HUES48 (cell line): Measurements from ENCODE around the gene E2F3.
"Not testable (repeated sequence)": the region's sequence is repeated elsewhere in the genome, so short reads cannot be mapped to it uniquely, and the experiment has no call there.

Experiments
- H3K27ac ChIP-seq: one replicate; pipeline ENCODE4 v1.7.0; 2013; ENCODE audit warnings: low read depth, low read length, inconsistent platforms
- H3K27me3 ChIP-seq: 2 replicates; pipeline ENCODE4 v1.6.1; 2013; ENCODE audit warnings: mild to moderate bottlenecking, low read length; ENCODE audit not compliant: control insufficient read depth, insufficient read depth
- H3K36me3 ChIP-seq: 2 replicates; pipeline ENCODE4 v1.6.1; 2013; ENCODE audit warnings: low read length; ENCODE audit not compliant: control insufficient read depth, insufficient read depth
- H3K4me1 ChIP-seq: 2 replicates; pipeline ENCODE4 v1.6.1; 2013; ENCODE audit warnings: mild to moderate bottlenecking, low read length; ENCODE audit not compliant: control insufficient read depth, insufficient read depth
- H3K4me3 ChIP-seq: 2 replicates; pipeline ENCODE4 v1.5.1; 2013; ENCODE audit warnings: mild to moderate bottlenecking, low read depth, low read length
- H3K9ac ChIP-seq: 2 replicates; pipeline ENCODE4 v1.6.1; 2013; ENCODE audit warnings: mild to moderate bottlenecking, low read depth, low read length, moderate library complexity
- H3K9me3 ChIP-seq: 2 replicates; pipeline ENCODE4 v1.6.1; 2013; ENCODE audit warnings: low read length; ENCODE audit not compliant: control insufficient read depth, insufficient read depth

Gene E2F3

DNA sequence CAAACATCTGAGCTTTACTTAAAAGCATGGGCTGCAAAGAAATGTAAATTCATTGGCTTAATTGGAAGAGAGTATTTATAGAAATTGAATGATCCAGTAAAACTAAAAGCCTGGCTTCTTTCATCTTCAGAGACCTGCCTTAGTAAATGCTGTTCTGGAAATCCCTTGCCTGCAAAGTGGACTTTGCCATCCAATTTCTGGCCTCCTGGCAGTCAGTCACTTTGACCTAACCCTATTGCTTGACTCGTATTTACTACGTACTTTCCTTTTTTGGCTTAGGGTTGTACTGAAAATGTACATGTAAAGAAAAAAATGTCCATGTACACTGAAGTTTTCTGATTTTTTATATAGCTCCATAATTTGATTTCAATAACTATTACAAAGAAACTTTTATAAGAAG lies 47.1 kb downstream of the E2F3 start:
- H3K4me3 ChIP-seq = no peak overlapping the region
- no peaks in the 10 kb centered on the region for H3K27me3 ChIP-seq
- H3K27ac ChIP-seq = no peak overlapping the region
- H3K36me3 ChIP-seq = peaks cover 8% of the 10 kb centered on the region
- no peak overlapping the region for H3K9ac ChIP-seq
- peaks cover 27% of the 10 kb centered on the region for H3K4me1 ChIP-seq
- no peaks in the 10 kb centered on the region for H3K9me3 ChIP-seq

- Histone ChIP-seq H3K4me3 (no peak overlapping the region), H3K4me1 (peaks cover 6% of the 10 kb centered on the region; the same call in 1 of the 2 replicates), H3K36me3 (no peaks in the 10 kb centered on the region; the same call in 1 of the 2 replicates), H3K9ac (no peak overlapping the region), H3K27ac (no peak overlapping the region), H3K27me3 (no peaks in the 10 kb centered on the region), H3K9me3 (no peaks in the 10 kb centered on the region)
Observed at GRCh38 chr6:20454204-20454824, 52.6 kb downstream of the E2F3 start.

DNA sequence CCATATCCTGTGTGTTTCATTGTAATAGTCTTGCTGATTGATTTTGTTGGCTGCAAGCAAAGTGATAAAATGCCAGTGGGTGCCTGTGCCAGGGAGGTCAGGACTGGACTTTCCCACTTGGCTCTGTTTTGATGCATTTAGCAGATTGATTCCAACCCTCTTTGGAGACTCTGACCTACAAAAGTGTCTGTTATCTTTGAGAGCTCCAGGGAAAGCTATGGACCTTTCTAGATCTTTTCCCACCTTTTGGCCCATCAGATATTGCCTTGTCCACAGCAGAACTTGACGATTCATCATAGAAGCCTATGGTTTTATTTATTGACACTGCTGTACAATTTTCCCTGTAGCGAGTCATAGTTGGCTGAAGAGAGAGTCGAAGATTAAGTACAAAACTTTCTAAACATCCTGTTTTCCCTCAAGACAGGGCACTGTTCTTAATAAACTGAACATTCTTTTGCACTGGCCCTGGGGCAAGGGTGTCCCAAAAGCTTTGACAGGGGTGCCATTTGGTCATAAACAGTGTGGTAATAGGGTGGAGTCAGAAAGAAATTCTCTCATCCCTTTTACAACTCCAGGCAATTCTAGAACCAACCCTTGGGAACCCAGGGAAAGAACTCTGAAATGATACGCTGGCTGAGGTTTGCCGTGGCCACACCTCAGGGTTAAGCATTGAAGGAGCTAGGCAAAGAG lies 53.7 kb downstream of the E2F3 start:
- Histone ChIP-seq H3K4me3 (no peak overlapping the region), H3K36me3 (no peaks in the 10 kb centered on the region; the same call in 1 of the 2 replicates), H3K9me3 (no peaks in the 10 kb centered on the region), H3K27me3 (no peaks in the 10 kb centered on the region), H3K9ac (no peak overlapping the region), H3K27ac (no peak overlapping the region), H3K4me1 (peaks cover 3% of the 10 kb centered on the region; the same call in 1 of the 2 replicates)

DNA sequence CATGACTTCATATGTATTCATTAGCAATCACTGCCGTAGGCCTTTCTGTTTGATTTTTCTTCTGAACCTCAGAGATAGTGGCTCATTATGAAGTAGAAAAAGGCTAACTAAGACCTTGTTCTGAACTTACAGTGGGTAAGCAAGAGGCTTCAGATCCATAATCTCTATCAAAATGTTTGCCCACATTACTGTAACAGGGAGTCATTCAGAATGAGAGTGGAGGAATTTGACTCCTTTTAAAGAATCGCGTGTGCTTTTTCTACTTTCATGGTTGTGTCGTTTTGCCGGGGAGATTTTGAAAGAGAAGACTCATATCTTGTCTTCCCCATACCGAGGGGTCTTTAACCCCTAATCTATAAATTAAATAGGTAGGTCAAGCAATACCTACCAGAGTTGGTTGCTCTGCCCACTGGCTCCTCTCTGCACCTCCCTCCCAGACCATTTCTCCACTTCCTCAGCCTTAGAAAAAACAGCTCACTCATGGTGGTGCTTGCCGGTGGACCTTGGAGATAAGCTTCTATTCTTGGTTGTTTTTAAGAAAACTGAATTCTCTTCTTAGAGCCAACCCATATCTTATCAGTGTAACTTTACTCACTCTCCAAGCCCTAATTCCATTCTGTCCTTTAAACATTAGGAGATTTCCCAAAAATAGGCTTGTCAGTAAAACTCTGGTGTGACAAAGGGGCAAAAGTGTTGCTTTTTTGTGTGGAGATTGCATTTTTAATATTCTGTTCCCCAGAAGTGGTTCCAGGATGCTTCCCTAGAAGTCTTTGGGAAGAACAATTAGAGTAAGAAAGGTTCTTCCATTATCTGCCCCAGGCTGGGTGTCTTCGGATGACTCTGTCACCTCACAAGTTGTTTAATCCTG lies 56.6 kb downstream of the E2F3 start:
- H3K36me3 ChIP-seq = no peaks in the 10 kb centered on the region; the same call in 1 of the 2 replicates

DNA sequence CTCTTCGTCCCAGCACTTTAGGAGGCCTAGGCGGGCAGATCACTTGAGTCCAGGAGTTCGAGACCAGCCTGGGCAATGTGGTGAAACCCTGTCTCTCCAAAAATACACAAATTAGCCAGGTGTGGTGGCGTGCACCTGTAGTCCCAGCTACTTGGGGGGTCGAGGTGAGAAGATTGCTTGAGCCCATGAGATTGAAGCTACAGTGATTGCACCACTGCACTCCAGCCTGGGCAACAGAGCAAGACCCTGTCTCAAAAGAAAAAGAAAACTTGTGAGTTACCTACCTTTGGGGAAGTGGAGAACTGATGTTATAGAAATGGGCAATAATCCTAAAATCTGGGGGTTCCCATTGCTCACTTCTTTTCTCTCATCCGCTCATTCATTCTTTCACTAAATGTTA lies 58.0 kb downstream of the E2F3 start:
- Histone ChIP-seq H3K4me3 (no peak overlapping the region), H3K9ac (no peak overlapping the region), H3K27me3 (no peaks in the 10 kb centered on the region), H3K27ac (no peak overlapping the region), H3K4me1 (peaks cover 9% of the 10 kb centered on the region; the same call in 1 of the 2 replicates), H3K36me3 (no peaks in the 10 kb centered on the region), H3K9me3 (no peaks in the 10 kb centered on the region)

More for the DNA sequence above, 56.6 kb downstream of the E2F3 start:
- Histone ChIP-seq H3K9ac (no peak overlapping the region), H3K9me3 (no peaks in the 10 kb centered on the region), H3K27ac (no peak overlapping the region), H3K27me3 (no peaks in the 10 kb centered on the region), H3K4me3 (no peak overlapping the region), H3K4me1 (peaks cover 3% of the 10 kb centered on the region; the same call in 1 of the 2 replicates)

GRCh38 chr6:20461576-20461975 lies 59.9 kb downstream of the E2F3 start:
- no peak overlapping the region for H3K4me3 ChIP-seq
- H3K36me3 ChIP-seq = no peaks in the 10 kb centered on the region
- H3K4me1 ChIP-seq = peaks cover 14% of the 10 kb centered on the region
- H3K27ac ChIP-seq = no peak overlapping the region
- no peak overlapping the region for H3K9ac ChIP-seq
- H3K27me3 ChIP-seq = no peaks in the 10 kb centered on the region
- H3K9me3 ChIP-seq = no peaks in the 10 kb centered on the region

GRCh38 chr6:20463396-20463795 lies 61.7 kb downstream of the E2F3 start:
- peaks cover 3% of the 10 kb centered on the region; the same call in 1 of the 2 replicates for H3K36me3 ChIP-seq
- no peaks in the 10 kb centered on the region for H3K9me3 ChIP-seq
- peaks cover 30% of the 10 kb centered on the region for H3K4me1 ChIP-seq
- H3K4me3 ChIP-seq = no peak overlapping the region
- H3K27ac ChIP-seq = no peak overlapping the region
- H3K27me3 ChIP-seq = no peaks in the 10 kb centered on the region
- H3K9ac ChIP-seq = no peak overlapping the region

- no peak overlapping the region for H3K27ac ChIP-seq
- no peaks in the 10 kb centered on the region for H3K9me3 ChIP-seq
- H3K4me1 ChIP-seq = peaks cover 32% of the 10 kb centered on the region
- H3K4me3 ChIP-seq = no peak overlapping the region
- H3K27me3 ChIP-seq = no peaks in the 10 kb centered on the region
- no peak overlapping the region for H3K9ac ChIP-seq
- peaks cover 3% of the 10 kb centered on the region; the same call in 1 of the 2 replicates for H3K36me3 ChIP-seq
Observed at GRCh38 chr6:20464041-20464440, 62.4 kb downstream of the E2F3 start.

DNA sequence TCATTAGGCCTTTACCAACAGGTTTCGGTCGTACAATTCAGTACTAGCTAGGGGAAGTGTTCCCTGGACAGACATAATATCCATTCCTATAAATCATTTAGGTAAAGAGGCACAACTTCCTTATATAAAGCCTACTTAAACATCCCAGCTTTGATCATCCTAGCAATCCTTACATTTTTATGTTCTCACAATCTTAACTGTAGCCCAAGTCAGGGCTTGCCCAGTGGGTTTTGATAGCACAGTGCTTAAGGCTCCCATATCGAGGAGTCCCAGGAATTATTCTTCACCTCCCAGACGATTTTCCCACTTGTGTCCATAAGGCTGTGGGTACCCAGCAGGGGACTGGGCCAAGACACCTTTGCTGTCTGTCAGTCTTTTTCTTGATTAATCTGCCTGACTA lies 63.2 kb downstream of the E2F3 start:
- no peak overlapping the region for H3K9ac ChIP-seq
- H3K9me3 ChIP-seq = no peaks in the 10 kb centered on the region
- H3K27me3 ChIP-seq = no peaks in the 10 kb centered on the region
- peaks cover 3% of the 10 kb centered on the region; the same call in 1 of the 2 replicates for H3K36me3 ChIP-seq
- no peak overlapping the region for H3K27ac ChIP-seq
- H3K4me3 ChIP-seq = no peak overlapping the region
- H3K4me1 ChIP-seq = peaks cover 39% of the 10 kb centered on the region

- not testable (repeated sequence) for H3K9me3 ChIP-seq, H3K9ac ChIP-seq, H3K27ac ChIP-seq, H3K4me3 ChIP-seq, H3K27me3 ChIP-seq, H3K36me3 ChIP-seq
- H3K4me1 ChIP-seq = peaks cover 39% of the 10 kb centered on the region
Observed at GRCh38 chr6:20465616-20466015, 63.9 kb downstream of the E2F3 start.
